SK-MEL-5 (cell line): ENCODE data around the gene PIP5K1B. TPM values are rescaled to one million over a fixed set of nuclear protein-coding genes. Genes with fewer than 3 reads are reported as not detected.
A peak's percentile ranks its signal among the peaks of the same experiment; 100 is the strongest.

Source experiments
- DNase-seq: peaks from one replicate; pipeline ENCODE4 v3.0.0-alpha.2; 2016; ENCODE audit warnings: low read depth, low spot score
- in situ Hi-C: cut with HindIII; loops from 2 replicates; pipeline ENCODE4 v1.10.0; 2016; ENCODE audit warnings: low sequenced_read_pairs, high pct_unique_total_duplicates, low pct_unique_long_range_greater_than_20kb
- total RNA-seq: library from RNA; depleted of rRNA; stranded (reverse); fragments of >200 nt; shearing (Covaris generic); gene quantifications from 2 replicates; pipeline ENCODE4 v1.2.3, GENCODE V29; 2014

Gene PIP5K1B
- total RNA-seq, 1 experiment from 2014 or later = 5.0 TPM

- peak; percentile 93 for DNase-seq
- in situ Hi-C loops = no loop called here
Observed at GRCh38 chr9:68779558-68780379, 74.7 kb downstream of the PIP5K1B start.

GRCh38 chr9:68780380-68780712, 75.3 kb downstream of the PIP5K1B start:
- in situ Hi-C loops = no loop called here
- no peak for DNase-seq

GRCh38 chr9:68780720-68781119, 75.7 kb downstream of the PIP5K1B start:
- DNase-seq = peak; percentile 11
- in situ Hi-C loops = no loop called here

GRCh38 chr9:68781928-68782327, 76.9 kb downstream of the PIP5K1B start:
- no peak for DNase-seq
- in situ Hi-C loops = no loop called here

GRCh38 chr9:68782546-68782945, 77.5 kb downstream of the PIP5K1B start:
- in situ Hi-C loops = no loop called here
- no peak for DNase-seq

GRCh38 chr9:68785965-68786364, 80.9 kb downstream of the PIP5K1B start:
- in situ Hi-C loops = no loop called here

GRCh38 chr9:68791169-68791568, 86.1 kb downstream of the PIP5K1B start:
- in situ Hi-C loops = no loop called here
- no peak for DNase-seq

More at GRCh38 chr9:68785965-68786364, 80.9 kb downstream of the PIP5K1B start:
- no peak for DNase-seq

- in situ Hi-C loops = no loop called here
- no peak for DNase-seq
Observed at GRCh38 chr9:68793605-68794343, 88.7 kb downstream of the PIP5K1B start.

- DNase-seq = peak; percentile 34
- in situ Hi-C loops = no loop called here
Observed at GRCh38 chr9:68794898-68795297, 89.9 kb downstream of the PIP5K1B start.

- no peak for DNase-seq
- in situ Hi-C loops = no loop called here
Observed at GRCh38 chr9:68795411-68795810, 90.4 kb downstream of the PIP5K1B start.

GRCh38 chr9:68797116-68797515, 92.1 kb downstream of the PIP5K1B start:
- DNase-seq = no peak
- in situ Hi-C loops = no loop called here

GRCh38 chr9:68798423-68798822, 93.4 kb downstream of the PIP5K1B start:
- DNase-seq = no peak
- in situ Hi-C loops = no loop called here

- no peak for DNase-seq
- in situ Hi-C loops = no loop called here
Observed at GRCh38 chr9:68800836-68801235, 95.8 kb downstream of the PIP5K1B start.

- no peak for DNase-seq
- in situ Hi-C loops = no loop called here
Observed at GRCh38 chr9:68802525-68803015, 97.5 kb downstream of the PIP5K1B start.

GRCh38 chr9:68804911-68805889, 100.2 kb downstream of the PIP5K1B start:
- no peak for DNase-seq
- in situ Hi-C loops = no loop called here

- in situ Hi-C loops = no loop called here
- no peak for DNase-seq
Observed at GRCh38 chr9:68805890-68806517, 101.0 kb downstream of the PIP5K1B start.

GRCh38 chr9:68808338-68808890, 103.4 kb downstream of the PIP5K1B start:
- in situ Hi-C loops = no loop called here
- DNase-seq = no peak
